GM21825 (cell line): ENCODE measurements around the gene OTUD4.
"Not testable (repeated sequence)": the region's sequence is repeated elsewhere in the genome, so short reads cannot be mapped to it uniquely, and the experiment has no call there.

Source experiments
- ATAC-seq: cut with Tn5 transposase; IDR thresholded peaks from one replicate; pipeline ENCODE4 v1.9.1; 2021; ENCODE audit warnings: mild to moderate bottlenecking, moderate library complexity; ENCODE audit not compliant: unreplicated experiment

The OTUD4 gene

GRCh38 chr4:145180298-145181090 lies at the start of gene OTUD4:
OTUD4 (minus strand) TSS chr4:145180589; CDS start chr4:145179973, 616 bp downstream.
- peak; percentile 83 for ATAC-seq

DNA sequence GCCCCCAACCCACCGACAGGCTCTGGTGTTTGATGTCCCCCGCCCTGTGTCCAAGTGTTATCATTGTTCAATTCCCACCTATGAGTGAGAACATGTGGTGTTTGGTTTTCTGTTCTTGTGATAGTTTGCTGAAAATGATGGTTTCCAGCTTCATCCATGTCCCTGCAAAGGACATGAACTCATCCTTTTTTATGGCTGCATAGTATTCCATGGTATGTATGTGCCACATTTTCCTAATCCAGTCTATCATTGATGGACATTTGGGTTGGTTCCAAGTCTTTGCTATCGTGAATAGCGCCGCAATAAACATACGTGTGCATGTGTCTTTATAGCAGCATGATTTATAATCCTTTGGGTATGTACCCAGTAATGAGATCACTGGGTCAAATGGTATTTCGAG lies 42.8 kb upstream of the OTUD4 start:
- not testable (repeated sequence) for ATAC-seq

GRCh38 chr4:145221529-145221928 lies 41.1 kb upstream of the OTUD4 start:
- ATAC-seq, result not testable (repeated sequence)

- ATAC-seq, result no peak
These were observed 38.7 kb upstream of the OTUD4 start for GRCh38 chr4:145219090-145219489.

DNA sequence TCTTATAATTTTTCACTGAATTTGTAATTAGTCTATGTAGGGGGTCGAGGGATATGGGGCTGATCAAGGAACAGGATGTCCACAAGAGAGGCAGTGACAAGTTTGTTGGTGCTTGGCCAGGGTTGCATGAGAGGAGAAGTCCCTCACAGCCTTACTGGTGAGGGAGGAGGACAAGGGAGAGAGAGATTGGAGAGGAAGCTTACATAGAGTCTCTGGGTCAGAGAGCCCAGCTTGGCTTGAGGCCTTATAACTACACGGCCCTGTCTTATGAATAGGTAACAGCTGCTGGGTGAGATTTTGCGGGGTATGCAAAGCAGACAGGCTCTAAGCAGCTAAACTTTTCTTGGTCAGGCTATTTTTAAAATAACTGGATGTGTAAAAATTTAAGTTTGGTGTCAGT lies 37.9 kb upstream of the OTUD4 start:
- ATAC-seq, result peak; percentile 89

- no peak for ATAC-seq
These were observed 37.0 kb upstream of the OTUD4 start for GRCh38 chr4:145217349-145217748.

DNA sequence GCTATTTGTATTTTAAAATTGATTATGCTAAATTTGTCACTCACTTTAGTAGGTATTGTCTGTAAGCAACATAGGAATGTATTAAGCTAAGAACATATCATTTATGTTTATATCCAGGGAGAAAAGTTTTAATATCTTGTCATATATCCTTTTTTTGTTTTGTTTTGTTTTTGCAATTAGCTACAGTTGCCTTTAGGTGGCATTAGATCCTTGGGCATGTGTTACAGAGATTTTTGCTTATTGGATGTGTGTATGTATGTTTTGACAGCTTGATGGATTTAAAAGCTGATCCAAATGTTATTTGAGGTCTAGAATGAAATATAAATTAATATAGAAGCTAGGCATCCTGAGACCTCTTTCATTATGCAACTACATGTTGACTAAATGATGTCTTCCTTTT lies 36.1 kb upstream of the OTUD4 start:
- ATAC-seq, result no peak

GRCh38 chr4:145213245-145213644 lies 32.9 kb upstream of the OTUD4 start:
- ATAC-seq, result no peak

GRCh38 chr4:145207934-145208333 lies 27.5 kb upstream of the OTUD4 start:
- no peak for ATAC-seq

DNA sequence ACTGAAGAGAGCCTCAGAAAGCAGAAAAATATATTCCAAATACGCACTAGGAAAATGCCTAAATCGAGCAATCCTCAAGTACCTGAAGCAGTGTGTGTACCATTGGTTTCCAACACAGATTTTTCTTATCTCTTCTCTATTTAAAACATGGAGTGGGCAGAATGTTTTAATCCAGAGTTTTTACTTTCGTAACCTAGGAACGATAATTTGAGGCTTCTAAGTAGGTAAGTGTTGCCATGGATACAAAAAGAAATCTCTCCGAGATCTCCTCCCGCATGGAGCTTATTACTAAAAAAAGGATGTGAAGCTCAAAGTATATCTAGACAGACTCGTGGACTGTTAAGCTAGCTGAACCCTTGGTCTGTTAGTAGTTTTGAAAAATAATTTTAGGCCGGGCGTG lies 23.0 kb upstream of the OTUD4 start:
- ATAC-seq, result no peak

- no peak for ATAC-seq
These were observed 20.0 kb upstream of the OTUD4 start for GRCh38 chr4:145200366-145200765.

- no peak for ATAC-seq
These were observed 18.8 kb upstream of the OTUD4 start for GRCh38 chr4:145199051-145199716.

GRCh38 chr4:145196747-145197146 lies 16.4 kb upstream of the OTUD4 start:
- ATAC-seq, result no peak

- peak; percentile 91 for ATAC-seq
These were observed 15.0 kb upstream of the OTUD4 start for GRCh38 chr4:145195167-145195952.

- no peak for ATAC-seq
These were observed 9.6 kb upstream of the OTUD4 start for GRCh38 chr4:145189981-145190380.

GRCh38 chr4:145186729-145187128 lies 6.3 kb upstream of the OTUD4 start:
- peak; percentile 91 for ATAC-seq

- no peak for ATAC-seq
These were observed 3.2 kb upstream of the OTUD4 start for GRCh38 chr4:145183581-145183980.

DNA sequence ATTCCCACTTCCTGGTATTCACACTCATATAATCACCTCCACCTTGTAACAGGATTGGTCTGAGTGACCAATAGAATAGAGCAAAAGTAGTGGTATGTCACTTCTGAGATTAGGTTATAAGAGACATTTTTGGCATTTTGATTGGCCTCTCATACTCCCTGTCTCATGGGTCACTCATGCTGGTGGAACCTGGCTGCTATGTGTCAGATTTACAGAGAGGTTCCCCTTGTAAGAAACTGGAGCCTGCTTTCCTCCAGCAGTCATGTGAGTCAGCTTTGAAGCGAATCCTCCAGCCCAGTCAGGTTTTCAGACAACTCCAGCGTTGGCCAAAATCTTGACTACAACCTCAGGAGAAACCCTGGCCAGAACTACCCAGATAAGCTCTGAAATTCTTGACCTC lies 2.6 kb upstream of the OTUD4 start:
- no peak for ATAC-seq

GRCh38 chr4:145182222-145182621 lies 1.8 kb upstream of the OTUD4 start:
- no peak for ATAC-seq

GRCh38 chr4:145181091-145181501 lies 707 bp upstream of the OTUD4 start:
- ATAC-seq, result no peak

- not testable (repeated sequence) for ATAC-seq
These were observed 510 bp downstream of the OTUD4 start for GRCh38 chr4:145179861-145180297.
